Loucy (cell line): ENCODE data around the gene B3GAT3.
"Not testable (repeated sequence)": the region's sequence is repeated elsewhere in the genome, so short reads cannot be mapped to it uniquely, and the experiment has no call there.

Experiments
- CTCF ChIP-seq: fragments of 200-600 bp; sonication (generic); conservative IDR thresholded peaks from 2 replicates; pipeline ENCODE4 v1.5.1; 2014; ENCODE audit warnings: mild to moderate bottlenecking, antibody characterized with exemption, low read length
- EZH2phosphoT487 ChIP-seq: fragments of 200-600 bp; IDR thresholded peaks from 2 replicates; pipeline ENCODE4 v1.6.1; 2018; ENCODE audit warnings: antibody characterized with exemption, mild to moderate bottlenecking, moderate library complexity, borderline replicate concordance

GRCh38 chr11:62581735-62582134, 40.1 kb downstream of the B3GAT3 start:
- not testable (repeated sequence) for TF ChIP-seq CTCF, EZH2phosphoT487
